HCT116 (cell line): ENCODE data around the gene PPFIA1. TPM values are rescaled to one million over a fixed set of nuclear protein-coding genes. Genes with fewer than 3 reads are reported as not detected.

Experiments
- ATAC-seq: fragments of 200-7000 bp; cut with Tn5 transposase; 2 replicates; pipeline ENCODE4 v1.9.1; 2020; ENCODE audit warnings: mild to moderate bottlenecking, moderate library complexity
- BruUV-seq: library from RNA; stranded (reverse); fragments of 400-500 nt; replicated peaks from 2 replicates; lab custom pipeline; 2021; lab: Mats Ljungman, UMichigan
- CTCF ChIA-PET: fragments of 300-600 bp; sonication (Branson Sonifier 250); formaldehyde crosslinking; loops from one replicate; lab custom pipeline; 2021; ENCODE audit warnings: antibody characterized with exemption; lab: Charles Lee
- POLR2A ChIA-PET: fragments of 300-600, 350-600 bp; sonication (Branson Sonifier 250); formaldehyde crosslinking; loops from one replicate; lab custom pipeline; 2021; ENCODE audit warnings: antibody characterized with exemption; lab: Charles Lee
- RAD21 ChIA-PET, 2 experiments: fragments of 300-600 bp; sonication (Branson Sonifier 250); formaldehyde crosslinking; loops; one replicate each; lab custom pipeline; 2023; ENCODE audit warnings: low total read pairs in 2 of 2; ENCODE audit not compliant: uncharacterized antibody in 2 of 2, unreplicated experiment in 2 of 2, low non-redundant PET in 1 of 2; lab: Charles Lee
- DNase-seq: peaks from one replicate; pipeline ENCODE4 v3.0.0-alpha.2; 2010; ENCODE audit warnings: low read depth, low spot score
- H2AFZ ChIP-seq: fragments of 200-600 bp; shearing (Covaris generic), sonication (generic); 2 replicates; pipeline ENCODE4 v1.6.1; 2017; ENCODE audit warnings: low read depth, mixed run types, mixed read lengths, antibody characterized with exemption, low read length; ENCODE audit not compliant: poor library complexity, severe bottlenecking
- H3K27ac ChIP-seq: 2 replicates; pipeline ENCODE4 v1.5.1; 2012; ENCODE audit warnings: low read depth, low read length
- H3K27me3 ChIP-seq: fragments of 200-600 bp; sonication (generic); 2 replicates; pipeline ENCODE4 v1.6.1; 2016; ENCODE audit warnings: mixed run types, low read length, mixed read lengths; ENCODE audit not compliant: insufficient read depth
- H3K36me3 ChIP-seq, 2 experiments: fragments of 200-500 bp in 1 of 2; fragments of 200-600 bp in 1 of 2; sonication (Bioruptor generic) in 1 of 2; sonication (generic) in 1 of 2; 2 replicates each; pipeline versions ENCODE4 v1.5.1 to v1.6.1; 2014 to 2016; ENCODE audit warnings: low read length in 2 of 2, inconsistent platforms in 1 of 2, mixed read lengths in 1 of 2, mixed run types in 1 of 2; ENCODE audit not compliant: insufficient read depth in 2 of 2, control insufficient read depth in 1 of 2
- H3K4me1 ChIP-seq, 2 experiments: fragments of 200-600 bp in 1 of 2; sonication (generic) in 1 of 2; 2 replicates each; pipeline versions ENCODE4 v1.5.1 to v1.6.1; 2012 to 2017; ENCODE audit warnings: low read length in 2 of 2, inconsistent platforms in 1 of 2, mild to moderate bottlenecking in 1 of 2, mixed read lengths in 1 of 2, mixed run types in 1 of 2, moderate library complexity in 1 of 2; ENCODE audit not compliant: insufficient read depth in 2 of 2, control insufficient read depth in 1 of 2
- H3K4me2 ChIP-seq: fragments of 200-600 bp; sonication (generic); 2 replicates; pipeline ENCODE4 v1.6.1; 2017; ENCODE audit warnings: mixed run types, low read length, mixed read lengths
- H3K4me3 ChIP-seq, 2 experiments: fragments of 200-600 bp in 1 of 2; sonication (generic) in 1 of 2; replicated peaks in 1 of 2; 2 replicates each; pipeline ENCODE4 v1.5.1; 2011 to 2016; ENCODE audit warnings: low read length in 2 of 2, control low read depth in 1 of 2, low read depth in 1 of 2, mild to moderate bottlenecking in 1 of 2, mixed read lengths in 1 of 2, mixed run types in 1 of 2
- H3K79me2 ChIP-seq: fragments of 200-600 bp; sonication (generic); 2 replicates; pipeline ENCODE4 v1.6.1; 2017; ENCODE audit warnings: mild to moderate bottlenecking, mixed run types, low read length, moderate library complexity, mixed read lengths; ENCODE audit not compliant: insufficient read depth
- H3K9ac ChIP-seq: fragments of 200-600 bp; sonication (generic); 2 replicates; pipeline ENCODE4 v1.6.1; 2016; ENCODE audit warnings: low read length, mixed read lengths
- H3K9me2 ChIP-seq: fragments of 200-600 bp; sonication (generic), shearing (Covaris generic); 2 replicates; pipeline ENCODE4 v1.6.1; 2017; ENCODE audit warnings: mixed run types, mild to moderate bottlenecking, moderate library complexity; ENCODE audit not compliant: insufficient read depth
- H3K9me3 ChIP-seq, 2 experiments: fragments of 200-500 bp in 1 of 2; fragments of 200-600 bp in 1 of 2; sonication (Bioruptor generic) in 1 of 2; sonication (generic) in 1 of 2; 2 replicates each; pipeline ENCODE4 v1.6.1; 2014 to 2017; ENCODE audit warnings: low read length in 2 of 2, mixed read lengths in 2 of 2, inconsistent platforms in 1 of 2, low read depth in 1 of 2, mild to moderate bottlenecking in 1 of 2, mixed run types in 1 of 2, moderate library complexity in 1 of 2; ENCODE audit not compliant: control insufficient read depth in 1 of 2, insufficient read depth in 1 of 2
- H4K20me1 ChIP-seq: fragments of 200-600 bp; sonication (generic), shearing (Covaris generic); 2 replicates; pipeline ENCODE4 v1.6.1; 2017; ENCODE audit warnings: mixed run types, mild to moderate bottlenecking, moderate library complexity; ENCODE audit not compliant: insufficient read depth
- EGR1 ChIP-seq: IDR thresholded peaks from 2 replicates; pipeline ENCODE4 v1.6.1; 2012; ENCODE audit warnings: low read depth
- ELF1 ChIP-seq: IDR thresholded peaks from 2 replicates; pipeline ENCODE4 v1.6.1; 2012; ENCODE audit warnings: low read depth, borderline replicate concordance
- POLR2AphosphoS5 ChIP-seq: IDR thresholded peaks from 2 replicates; pipeline ENCODE4 v1.6.1; 2011; ENCODE audit warnings: mild to moderate bottlenecking, low read depth, low read length, moderate library complexity
- SRF ChIP-seq: IDR thresholded peaks from 2 replicates; pipeline ENCODE4 v1.6.1; 2012; ENCODE audit warnings: low read depth
- YY1 ChIP-seq: IDR thresholded peaks from 2 replicates; pipeline ENCODE4 v1.6.1; 2011; ENCODE audit warnings: low read length, low read depth, moderate library complexity, mild to moderate bottlenecking; ENCODE audit not compliant: insufficient replicate concordance; ENCODE audit errors: extremely low read depth
- ZFX ChIP-seq: fragments of 450-650 bp; IDR thresholded peaks from 2 replicates; pipeline ENCODE4 v1.6.1; 2017
- ZNF274 ChIP-seq: fragments of 200-500 bp; sonication (Bioruptor generic); IDR thresholded peaks from 2 replicates; pipeline ENCODE4 v1.6.1; 2014; ENCODE audit warnings: mild to moderate bottlenecking, low read depth, low read length, inconsistent platforms
- intact Hi-C: fragments of 100-400 bp; cut with micrococcal nuclease; formaldehyde crosslinking; loops from 2 replicates; pipeline ENCODE4 v1.10.0; 2022
- total RNA-seq: library from RNA; stranded (reverse); gene quantifications from one replicate; pipeline ENCODE4 v1.2.1, GENCODE V29; 2021; ENCODE audit not compliant: unreplicated experiment
- TF ChIP-seq, protein P1 (sequence below): IDR thresholded peaks from 2 replicates; pipeline ENCODE4 v1.6.1; 2012
- TF ChIP-seq, protein P2 (sequence below): IDR thresholded peaks from 2 replicates; pipeline ENCODE4 v1.6.1; 2011; ENCODE audit warnings: mild to moderate bottlenecking, low read length, moderate library complexity; ENCODE audit not compliant: insufficient replicate concordance; ENCODE audit errors: extremely low read depth
- TF ChIP-seq, protein P3 (sequence below): IDR thresholded peaks from 2 replicates; pipeline ENCODE4 v1.6.1; 2012; ENCODE audit warnings: low read depth

PPFIA1 gene
- total RNA-seq, 1 experiment from 2014 or later: 48.6 TPM

DNA sequence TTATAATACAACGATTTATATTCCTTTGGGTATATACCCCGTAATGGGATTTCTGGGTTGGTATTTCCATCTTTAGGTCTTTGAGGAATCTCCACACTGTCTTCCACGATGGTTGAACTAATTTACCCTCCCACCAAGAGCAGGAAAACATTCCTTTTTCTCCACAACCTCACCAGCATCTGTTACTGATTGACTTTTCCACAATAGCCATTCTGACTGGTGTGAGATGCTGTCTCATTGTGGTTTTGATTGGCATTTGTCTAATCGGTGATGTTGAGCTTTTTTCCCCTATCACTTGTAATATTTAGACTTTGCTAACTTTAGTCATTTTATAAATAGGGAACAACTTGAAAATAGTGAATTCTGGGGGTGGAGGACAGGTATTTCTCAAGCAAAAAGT lies 58.1 kb downstream of the PPFIA1 start:
- CTCF ChIA-PET: no interaction called here
- no TSS peak for BruUV-seq
- ATAC-seq: no peak
- Histone ChIP-seq H3K4me3 (no peak overlapping the region), H4K20me1 (no peaks in the 10 kb centered on the region), H3K9me3 (no peaks in the 10 kb centered on the region), H3K9me2 (no peaks in the 10 kb centered on the region), H3K79me2 (no peaks in the 10 kb centered on the region; the same call in none of the 2 replicates), H3K4me1 (no peaks in the 10 kb centered on the region), H3K4me2 (no peak overlapping the region), H3K9ac (no peak overlapping the region), H3K27ac (no peak overlapping the region), H3K36me3 (peaks cover 31 to 51% of the 10 kb centered on the region in 2 experiments), H3K27me3 (no peaks in the 10 kb centered on the region), H2AFZ (no peak overlapping the region)
- no peak for DNase-seq
- RAD21 ChIA-PET: no interaction called here
- intact Hi-C loops: no loop called here
- POLR2A ChIA-PET: no interaction called here
- no peak for TF ChIP-seq POLR2AphosphoS5
- TF ChIP-seq, protein P1, sequence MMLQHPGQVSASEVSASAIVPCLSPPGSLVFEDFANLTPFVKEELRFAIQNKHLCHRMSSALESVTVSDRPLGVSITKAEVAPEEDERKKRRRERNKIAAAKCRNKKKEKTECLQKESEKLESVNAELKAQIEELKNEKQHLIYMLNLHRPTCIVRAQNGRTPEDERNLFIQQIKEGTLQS: no peak
- TF ChIP-seq ELF1: no peak
- TF ChIP-seq SRF: no peak
- no peak for TF ChIP-seq EGR1
- TF ChIP-seq YY1: no peak
- TF ChIP-seq, protein P2, sequence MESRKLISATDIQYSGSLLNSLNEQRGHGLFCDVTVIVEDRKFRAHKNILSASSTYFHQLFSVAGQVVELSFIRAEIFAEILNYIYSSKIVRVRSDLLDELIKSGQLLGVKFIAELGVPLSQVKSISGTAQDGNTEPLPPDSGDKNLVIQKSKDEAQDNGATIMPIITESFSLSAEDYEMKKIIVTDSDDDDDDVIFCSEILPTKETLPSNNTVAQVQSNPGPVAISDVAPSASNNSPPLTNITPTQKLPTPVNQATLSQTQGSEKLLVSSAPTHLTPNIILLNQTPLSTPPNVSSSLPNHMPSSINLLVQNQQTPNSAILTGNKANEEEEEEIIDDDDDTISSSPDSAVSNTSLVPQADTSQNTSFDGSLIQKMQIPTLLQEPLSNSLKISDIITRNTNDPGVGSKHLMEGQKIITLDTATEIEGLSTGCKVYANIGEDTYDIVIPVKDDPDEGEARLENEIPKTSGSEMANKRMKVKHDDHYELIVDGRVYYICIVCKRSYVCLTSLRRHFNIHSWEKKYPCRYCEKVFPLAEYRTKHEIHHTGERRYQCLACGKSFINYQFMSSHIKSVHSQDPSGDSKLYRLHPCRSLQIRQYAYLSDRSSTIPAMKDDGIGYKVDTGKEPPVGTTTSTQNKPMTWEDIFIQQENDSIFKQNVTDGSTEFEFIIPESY: no peak
- TF ChIP-seq ZNF274: no peak
- TF ChIP-seq, protein P3, sequence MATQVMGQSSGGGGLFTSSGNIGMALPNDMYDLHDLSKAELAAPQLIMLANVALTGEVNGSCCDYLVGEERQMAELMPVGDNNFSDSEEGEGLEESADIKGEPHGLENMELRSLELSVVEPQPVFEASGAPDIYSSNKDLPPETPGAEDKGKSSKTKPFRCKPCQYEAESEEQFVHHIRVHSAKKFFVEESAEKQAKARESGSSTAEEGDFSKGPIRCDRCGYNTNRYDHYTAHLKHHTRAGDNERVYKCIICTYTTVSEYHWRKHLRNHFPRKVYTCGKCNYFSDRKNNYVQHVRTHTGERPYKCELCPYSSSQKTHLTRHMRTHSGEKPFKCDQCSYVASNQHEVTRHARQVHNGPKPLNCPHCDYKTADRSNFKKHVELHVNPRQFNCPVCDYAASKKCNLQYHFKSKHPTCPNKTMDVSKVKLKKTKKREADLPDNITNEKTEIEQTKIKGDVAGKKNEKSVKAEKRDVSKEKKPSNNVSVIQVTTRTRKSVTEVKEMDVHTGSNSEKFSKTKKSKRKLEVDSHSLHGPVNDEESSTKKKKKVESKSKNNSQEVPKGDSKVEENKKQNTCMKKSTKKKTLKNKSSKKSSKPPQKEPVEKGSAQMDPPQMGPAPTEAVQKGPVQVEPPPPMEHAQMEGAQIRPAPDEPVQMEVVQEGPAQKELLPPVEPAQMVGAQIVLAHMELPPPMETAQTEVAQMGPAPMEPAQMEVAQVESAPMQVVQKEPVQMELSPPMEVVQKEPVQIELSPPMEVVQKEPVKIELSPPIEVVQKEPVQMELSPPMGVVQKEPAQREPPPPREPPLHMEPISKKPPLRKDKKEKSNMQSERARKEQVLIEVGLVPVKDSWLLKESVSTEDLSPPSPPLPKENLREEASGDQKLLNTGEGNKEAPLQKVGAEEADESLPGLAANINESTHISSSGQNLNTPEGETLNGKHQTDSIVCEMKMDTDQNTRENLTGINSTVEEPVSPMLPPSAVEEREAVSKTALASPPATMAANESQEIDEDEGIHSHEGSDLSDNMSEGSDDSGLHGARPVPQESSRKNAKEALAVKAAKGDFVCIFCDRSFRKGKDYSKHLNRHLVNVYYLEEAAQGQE: no peak
- TF ChIP-seq ZFX: no peak
